ENCODE data around the gene DENND5A. TPM values are rescaled to one million over a fixed set of nuclear protein-coding genes. Genes with fewer than 3 reads are reported as not detected.
"Not testable (repeated sequence)": the region's sequence is repeated elsewhere in the genome, so short reads cannot be mapped to it uniquely, and the experiment has no call there.

DENND5A gene
- total RNA-seq, 2 donors from 2014 or later: 75.8 to 96.7 TPM

DNA sequence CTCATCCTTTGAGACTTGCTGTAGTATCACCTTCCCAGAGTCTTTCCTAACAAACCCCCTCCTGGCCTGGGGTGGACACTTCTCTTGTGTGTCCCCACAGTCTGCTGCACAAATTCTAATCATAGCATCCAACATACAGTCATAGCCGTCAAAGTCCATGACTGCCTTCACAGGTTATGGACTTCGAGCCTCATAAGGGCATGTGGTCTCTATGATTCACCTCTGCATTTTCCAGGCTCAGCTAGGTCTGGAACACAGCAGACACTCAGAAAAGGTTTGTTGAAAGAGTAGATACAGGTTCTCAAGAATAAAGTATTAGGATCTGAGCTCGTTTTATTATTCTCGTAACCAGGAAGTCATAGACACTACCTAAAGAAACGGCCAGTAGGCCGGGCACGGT, 160.6 kb downstream of the DENND5A start:
- TF ChIP-seq, protein P1, sequence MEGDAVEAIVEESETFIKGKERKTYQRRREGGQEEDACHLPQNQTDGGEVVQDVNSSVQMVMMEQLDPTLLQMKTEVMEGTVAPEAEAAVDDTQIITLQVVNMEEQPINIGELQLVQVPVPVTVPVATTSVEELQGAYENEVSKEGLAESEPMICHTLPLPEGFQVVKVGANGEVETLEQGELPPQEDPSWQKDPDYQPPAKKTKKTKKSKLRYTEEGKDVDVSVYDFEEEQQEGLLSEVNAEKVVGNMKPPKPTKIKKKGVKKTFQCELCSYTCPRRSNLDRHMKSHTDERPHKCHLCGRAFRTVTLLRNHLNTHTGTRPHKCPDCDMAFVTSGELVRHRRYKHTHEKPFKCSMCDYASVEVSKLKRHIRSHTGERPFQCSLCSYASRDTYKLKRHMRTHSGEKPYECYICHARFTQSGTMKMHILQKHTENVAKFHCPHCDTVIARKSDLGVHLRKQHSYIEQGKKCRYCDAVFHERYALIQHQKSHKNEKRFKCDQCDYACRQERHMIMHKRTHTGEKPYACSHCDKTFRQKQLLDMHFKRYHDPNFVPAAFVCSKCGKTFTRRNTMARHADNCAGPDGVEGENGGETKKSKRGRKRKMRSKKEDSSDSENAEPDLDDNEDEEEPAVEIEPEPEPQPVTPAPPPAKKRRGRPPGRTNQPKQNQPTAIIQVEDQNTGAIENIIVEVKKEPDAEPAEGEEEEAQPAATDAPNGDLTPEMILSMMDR (IDR thresholded peaks at IDR 0.05): no peak
- no peaks in the 10 kb centered on the region for H3K4me1 ChIP-seq
- no peak overlapping the region for H3K27ac ChIP-seq
- DNase-seq (ENCODE audit: low spot score): no peak
- no peak overlapping the region for H3K4me3 ChIP-seq
- no peaks in the 10 kb centered on the region for H3K36me3 ChIP-seq
- H3K27me3 ChIP-seq: no peaks in the 10 kb centered on the region
- H3K9me3 ChIP-seq: no peaks in the 10 kb centered on the region

DNA sequence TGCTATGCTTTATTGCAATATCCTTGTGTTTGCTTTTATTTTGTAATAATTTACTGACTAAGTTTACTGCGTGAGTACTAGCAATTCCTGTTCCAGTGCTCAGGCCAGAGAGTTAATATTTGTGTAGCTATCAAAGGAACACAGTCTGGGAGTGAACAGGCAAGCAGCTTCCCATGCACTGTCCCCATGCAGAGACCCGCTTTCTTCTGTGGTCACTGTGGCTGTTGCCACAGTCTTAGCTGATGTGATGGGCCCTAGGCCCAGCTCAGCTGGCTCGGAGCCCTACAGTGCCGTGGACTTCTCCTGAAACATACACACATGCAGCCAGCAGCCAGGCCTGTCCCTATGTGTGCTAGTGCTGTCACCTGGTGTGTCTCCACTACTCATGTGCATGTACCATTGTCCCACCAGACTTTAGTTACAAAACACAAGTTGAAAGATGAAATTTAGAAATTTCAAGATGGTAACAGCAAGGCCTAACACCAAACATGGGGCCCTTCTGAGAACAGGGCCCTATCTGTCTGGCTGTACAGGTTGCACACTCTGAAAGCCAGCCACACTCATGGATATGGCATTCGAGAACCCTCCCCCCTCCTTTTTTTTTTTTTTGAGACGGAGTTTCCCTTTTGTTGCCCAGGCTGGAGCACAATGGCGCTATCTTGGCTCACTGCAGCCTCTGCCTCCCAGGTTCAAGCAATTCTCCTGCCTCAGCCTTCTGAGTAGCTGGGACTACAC, 161.4 kb downstream of the DENND5A start:
- no peaks in the 10 kb centered on the region for H3K9me3 ChIP-seq
- no peak for DNase-seq (ENCODE audit: low spot score)
- H3K27ac ChIP-seq: no peak overlapping the region
- no peaks in the 10 kb centered on the region for H3K36me3 ChIP-seq
- no peak overlapping the region for H3K4me3 ChIP-seq
- no peaks in the 10 kb centered on the region for H3K27me3 ChIP-seq
- TF ChIP-seq, protein P1 (IDR thresholded peaks at IDR 0.05): no peak
- H3K4me1 ChIP-seq: no peaks in the 10 kb centered on the region

DNA sequence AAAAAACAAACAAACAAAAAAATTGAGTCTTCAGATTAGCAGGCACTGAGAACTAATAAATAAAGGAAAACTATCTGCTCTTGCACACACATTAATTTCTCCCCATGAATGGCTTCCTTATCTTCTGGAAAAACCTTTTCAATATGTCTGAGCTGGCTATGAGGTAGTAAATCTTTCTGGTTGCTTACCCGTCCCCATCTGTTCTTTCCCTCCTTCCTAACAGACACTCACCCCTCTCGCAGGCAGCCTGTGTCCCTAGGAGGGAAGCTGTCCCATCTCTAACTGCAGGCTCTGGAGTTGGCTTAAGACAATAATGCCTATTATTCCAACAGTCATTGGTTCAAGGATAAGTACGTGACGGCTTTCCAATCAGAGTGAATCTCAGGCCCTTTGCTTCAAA, 165.5 kb downstream of the DENND5A start:
- TF ChIP-seq, protein P1 (IDR thresholded peaks at IDR 0.05): no peak
- no peak for DNase-seq (ENCODE audit: low spot score)
- no peaks in the 10 kb centered on the region for H3K36me3 ChIP-seq
- no peaks in the 10 kb centered on the region for H3K4me1 ChIP-seq
- no peak overlapping the region for H3K4me3 ChIP-seq
- no peaks in the 10 kb centered on the region for H3K27me3 ChIP-seq
- H3K9me3 ChIP-seq: no peaks in the 10 kb centered on the region
- H3K27ac ChIP-seq: no peak overlapping the region

DNA sequence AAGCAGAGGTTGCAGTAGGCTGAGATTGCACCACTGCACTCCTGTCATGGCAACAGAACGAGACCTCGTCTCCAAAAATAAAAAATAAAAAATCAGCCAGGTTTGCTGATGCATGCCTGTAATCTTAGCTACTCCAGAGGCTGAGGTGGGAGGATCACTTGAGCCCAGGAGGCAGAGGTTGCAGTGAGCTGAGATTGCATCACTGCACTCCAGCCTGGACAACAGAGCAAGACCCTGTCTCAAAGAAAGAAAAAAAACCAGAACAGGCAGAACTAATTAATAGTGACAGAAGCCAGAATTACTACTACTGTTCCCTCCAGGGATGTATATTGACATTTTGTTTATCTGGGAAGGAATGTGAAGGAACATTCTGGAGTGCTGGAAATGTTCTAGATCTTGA, 166.7 kb downstream of the DENND5A start:
- H3K27ac ChIP-seq; DNase-seq (ENCODE audit: low spot score); H3K36me3 ChIP-seq: not testable (repeated sequence)

DNA sequence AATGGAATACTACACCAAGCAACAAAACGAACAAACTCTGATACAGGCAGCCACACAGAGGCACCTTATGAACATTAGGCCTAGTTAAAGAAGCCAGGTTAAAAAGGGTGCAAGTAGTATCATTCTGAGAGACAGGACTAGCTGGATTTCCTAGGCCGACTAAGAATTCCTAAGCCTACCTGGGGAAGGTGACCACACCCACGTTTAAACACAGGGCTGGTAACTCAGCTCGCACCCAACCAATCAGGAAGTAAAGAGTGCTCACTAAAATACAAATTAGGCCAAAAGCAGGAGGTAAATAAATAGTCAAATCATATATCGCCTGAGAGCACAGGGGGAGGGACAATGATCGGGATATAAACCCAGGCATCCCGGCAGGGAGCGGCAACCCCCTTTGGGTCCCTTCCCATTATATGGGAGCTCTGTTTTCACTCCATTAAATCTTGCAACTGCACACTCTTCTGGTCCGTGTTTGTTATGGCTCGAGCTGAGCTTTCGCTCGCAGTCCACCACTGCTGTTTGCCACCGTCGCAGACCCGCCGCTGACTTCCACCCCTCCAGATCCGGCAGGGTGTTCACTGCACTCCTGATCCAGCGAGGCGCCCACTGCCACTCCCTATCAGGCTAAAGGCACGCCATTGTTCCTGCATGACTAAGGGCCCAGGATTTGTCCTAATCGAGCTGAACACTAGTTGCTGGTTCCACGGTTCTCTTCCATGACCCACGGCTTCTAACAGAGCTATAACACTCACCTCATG, 167.8 kb downstream of the DENND5A start:
- not testable (repeated sequence) for H3K27ac ChIP-seq; H3K9me3 ChIP-seq; DNase-seq (ENCODE audit: low spot score); H3K4me3 ChIP-seq; H3K36me3 ChIP-seq; H3K27me3 ChIP-seq; H3K4me1 ChIP-seq

More for the DNA sequence above, 166.7 kb downstream of the DENND5A start:
- not testable (repeated sequence) for H3K4me1 ChIP-seq, H3K27me3 ChIP-seq, H3K9me3 ChIP-seq, H3K4me3 ChIP-seq

DNA sequence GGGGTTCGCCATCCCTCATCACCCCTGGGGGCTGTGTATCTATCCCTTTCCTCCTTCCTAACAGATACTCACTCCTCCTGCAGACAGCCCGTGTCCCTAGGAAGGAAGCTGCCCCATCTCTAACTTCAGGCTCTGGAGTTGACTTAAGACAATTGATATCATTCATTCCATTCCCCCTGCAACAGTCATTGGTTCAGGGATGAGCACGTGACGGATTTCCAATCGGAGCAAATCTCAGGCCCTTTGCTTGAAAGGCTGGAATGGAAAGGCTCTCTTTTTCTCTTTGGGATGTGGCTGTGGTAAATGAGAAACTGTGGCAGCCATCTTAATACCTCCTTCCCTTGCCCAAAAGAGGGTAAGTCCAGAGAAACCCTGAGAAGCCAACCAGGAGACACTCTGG, 168.7 kb downstream of the DENND5A start:
- TF ChIP-seq, protein P1 (IDR thresholded peaks at IDR 0.05): no peak
- no peak overlapping the region for H3K27ac ChIP-seq
- peaks cover 0 to 6% of the 10 kb centered on the region in 2 donors for H3K4me1 ChIP-seq
- no peak overlapping the region for H3K4me3 ChIP-seq
- H3K36me3 ChIP-seq: no peaks in the 10 kb centered on the region
- peaks cover 0 to 5% of the 10 kb centered on the region in 2 donors for H3K27me3 ChIP-seq
- DNase-seq (ENCODE audit: low spot score): no peak
- H3K9me3 ChIP-seq: no peaks in the 10 kb centered on the region

All from right atrium auricular region (tissue), 2 donors.